Spleen (tissue), 11 donors: ENCODE data around the gene SH3GLB2. TPM values are rescaled to one million over a fixed set of nuclear protein-coding genes. Genes with fewer than 3 reads are reported as not detected.
A peak's percentile ranks its signal among the peaks of the same experiment; 100 is the strongest.
"Not testable (repeated sequence)": the region's sequence is repeated elsewhere in the genome, so short reads cannot be mapped to it uniquely, and the experiment has no call there.

Source experiments
- DNase-seq: peaks from one replicate; pipeline ENCODE4 v3.0.0-alpha.2; 2020
- H3K27ac ChIP-seq, 8 donors: fragments of 200-600 bp; sonication (generic) in 7 of 8; 1 replicate in 4 of 8; 2 replicates in 4 of 8; pipeline versions ENCODE4 v1.5.0 to v1.8.0; 2016 to 2021; ENCODE audit warnings: inconsistent platforms in 4 of 8, mild to moderate bottlenecking in 4 of 8, moderate library complexity in 1 of 8
- H3K27me3 ChIP-seq, 7 donors: fragments of 200-600 bp; sonication (generic) in 6 of 7; replicated peaks in 1 of 7; 1 replicate in 4 of 7; 2 replicates in 3 of 7; pipeline versions ENCODE4 v1.5.0 to v1.8.0; 2016 to 2021; ENCODE audit warnings: inconsistent platforms in 3 of 7, mild to moderate bottlenecking in 1 of 7
- H3K36me3 ChIP-seq, 6 donors: fragments of 200-600 bp; sonication (generic) in 5 of 6; 1 replicate in 4 of 6; 2 replicates in 2 of 6; pipeline versions ENCODE4 v1.5.0 to v1.8.0; 2016 to 2021; ENCODE audit warnings: inconsistent platforms in 2 of 6
- H3K4me1 ChIP-seq, 6 donors: fragments of 200-600 bp; sonication (generic) in 5 of 6; 1 replicate in 3 of 6; 2 replicates in 3 of 6; pipeline versions ENCODE4 v1.5.0 to v1.8.0; 2016 to 2021; ENCODE audit warnings: inconsistent platforms in 3 of 6
- H3K4me3 ChIP-seq, 8 donors: fragments of 200-600 bp; sonication (generic) in 7 of 8; 1 replicate in 4 of 8; 2 replicates in 4 of 8; pipeline versions ENCODE4 v1.5.0 to v1.8.0; 2016 to 2021; ENCODE audit warnings: inconsistent platforms in 4 of 8, mild to moderate bottlenecking in 4 of 8, moderate library complexity in 2 of 8
- H3K9me3 ChIP-seq, 8 donors: fragments of 200-600 bp; sonication (generic) in 7 of 8; 1 replicate in 4 of 8; 2 replicates in 4 of 8; pipeline versions ENCODE4 v1.5.0 to v1.8.0; 2016 to 2021; ENCODE audit warnings: inconsistent platforms in 4 of 8
- CTCF ChIP-seq, 11 experiments: fragments of 200-600 bp in 7 of 11; fragments of 450-650 bp in 4 of 11; sonication (generic) in 4 of 11; IDR thresholded peaks in 8 of 11; conservative IDR thresholded peaks in 3 of 11; 1 replicate in 7 of 11; 2 replicates in 4 of 11; pipeline versions ENCODE4 v1.4.0 to v1.8.0; 2016 to 2021; ENCODE audit warnings: antibody characterized with exemption in 11 of 11, inconsistent platforms in 4 of 11, mild to moderate bottlenecking in 1 of 11
- POLR2A ChIP-seq, 3 donors: fragments of 450-650 bp; IDR thresholded peaks; one replicate each; pipeline ENCODE4 v1.5.1; 2017; ENCODE audit warnings: antibody characterized with exemption in 3 of 3, mild to moderate bottlenecking in 1 of 3
- POLR2AphosphoS5 ChIP-seq, 3 donors: sonication (generic); formaldehyde crosslinking; IDR thresholded peaks; one replicate each; pipeline ENCODE4 v1.5.1; 2017; ENCODE audit warnings: antibody characterized with exemption in 3 of 3
- WGBS, 5 donors: extraction: QIAGEN DNeasy Blood & Tissue Kit in 3 of 5; methylation state at CpG; one replicate each; pipeline versions ENCODE4 v1.1.5 to v1.1.7; 2013 to 2018; 5-methylcytosine and 5-hydroxymethylcytosine counted together
- intact Hi-C: fragments of 100-400 bp; cut with DNase I; formaldehyde crosslinking; loops from one replicate; pipeline ENCODE4 v1.15.0; 2023; ENCODE audit warnings: low total_unique reads
- polyA plus RNA-seq, 3 donors: library from polyadenylated mRNA; stranded (reverse); fragments of 200-250 nt; gene quantifications; one replicate each; pipeline ENCODE4 v1.2.1, GENCODE V29; 2013
- total RNA-seq, 7 donors: library from RNA; depleted of rRNA in 3 of 7; stranded (reverse); fragments of >200 nt in 3 of 7; fragmentation: NEBNext Ultra II Directional in 4 of 7; extraction: Animal tissue kit (Norgen Biotek cat#: 25700) in 4 of 7; gene quantifications; one replicate each; pipeline versions ENCODE4 v1.1.0 to v1.2.1, GENCODE V29; 2016 to 2021
- donor health status: healthy with polysubstance abuse.
- donor health status: DM: no; HTN: no; CAD: no; lungs with moderate emphysema.
- donor health status: DM: no; HTN: no; CAD: no.
- donor health status: Bipolar disorder and iron deficiency.
- donor health status: healthy.
- donor health status: DM: no; HTN: no; CAD: no.
- donor health status: DM: yes; HTN: yes; CAD: no.

SH3GLB2 gene
- total and polyA plus RNA-seq, 10 donors: 53.3 to 109 (median 76.5) TPM

DNA sequence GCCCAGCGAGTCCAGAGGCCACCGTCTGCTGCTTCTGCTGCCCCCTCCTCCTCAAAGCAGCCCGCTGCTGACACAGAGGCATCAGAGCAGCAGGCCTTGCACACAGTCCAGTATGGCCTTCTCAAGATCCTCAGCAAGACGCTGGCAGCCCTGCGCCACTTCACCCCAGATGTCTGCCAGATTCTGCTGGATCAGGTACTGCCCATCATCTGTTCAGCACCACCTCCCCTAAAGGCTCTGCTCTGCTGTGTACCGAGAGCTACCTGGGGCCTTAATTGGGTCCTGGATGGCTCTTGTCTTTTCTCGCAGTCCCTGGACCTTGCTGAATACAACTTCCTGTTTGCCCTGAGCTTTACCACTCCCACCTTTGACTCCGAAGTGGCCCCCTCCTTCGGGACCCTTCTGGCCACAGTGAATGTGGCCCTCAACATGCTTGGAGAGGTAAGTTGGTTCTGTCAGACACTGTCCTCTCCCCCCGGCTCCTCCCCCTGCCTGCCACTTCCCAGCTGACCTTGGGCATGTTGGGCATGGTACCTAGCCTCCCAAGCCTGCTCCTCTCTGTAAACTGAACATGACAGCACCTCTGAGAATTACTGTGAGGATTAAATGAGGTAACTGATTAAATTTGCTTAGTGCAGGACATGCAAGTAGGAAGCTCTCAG is 22.7 kb downstream of the SH3GLB2 start:
- intact Hi-C loops: no loop called here
- WGBS, 5 donors: 77 to 92% (median 81%) methylated on average over 10 of the region's 10 CpGs
- Histone ChIP-seq H3K27me3 (no peaks in the 10 kb centered on the region), H3K4me3 (no peak overlapping the region), H3K9me3 (no peaks in the 10 kb centered on the region), H3K4me1 (peaks cover 0 to 27% (median 9%) of the 10 kb centered on the region in 6 donors), H3K27ac (peak overlapping the region in 2 of 8 donors; percentile 23 to 33), H3K36me3 (peaks cover 0 to 100% (median 93%) of the 10 kb centered on the region in 6 donors)
- DNase-seq: no peak
- TF ChIP-seq POLR2AphosphoS5 (IDR thresholded peaks at IDR 0.05) (peak in 2 of 3 donors; percentile 40 to 46), CTCF (IDR thresholded peaks at IDR 0.05 in 8 of 11, conservative IDR thresholded peaks at IDR 0.05 in 3 of 11) (no peak)

DNA sequence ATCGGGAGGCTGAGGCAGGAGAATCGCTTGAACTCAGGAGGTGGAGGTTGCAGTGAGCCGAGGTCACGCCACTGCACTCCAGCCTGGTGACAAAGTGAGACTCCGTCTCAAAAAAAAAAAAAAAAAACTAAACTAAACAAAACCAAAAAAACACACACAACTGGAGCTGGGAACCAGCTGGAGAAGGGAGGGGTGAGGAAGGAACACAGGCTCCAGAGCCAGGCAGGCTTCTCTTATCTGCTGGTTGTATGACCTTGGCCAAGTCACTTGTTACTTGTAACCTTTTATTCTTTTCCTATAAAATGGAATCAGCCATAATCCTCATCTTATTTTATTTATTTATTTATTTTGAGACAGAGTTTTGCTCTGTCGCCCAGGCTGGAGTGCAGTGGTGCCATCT is 24.0 kb downstream of the SH3GLB2 start:
- peak overlapping the region in 1 of 8 donors; percentile 21 for H3K27ac ChIP-seq
- H3K36me3 ChIP-seq: peaks cover 0 to 100% (median 93%) of the 10 kb centered on the region in 6 donors
- intact Hi-C loops, H3K9me3 ChIP-seq, H3K4me3 ChIP-seq, H3K27me3 ChIP-seq, DNase-seq: not testable (repeated sequence)
- whole genome bisulfite sequencing, 5 donors: 77 to 86% (median 83%) methylated on average over 6 of the region's 6 CpGs
- peaks cover 0 to 27% (median 11%) of the 10 kb centered on the region in 6 donors for H3K4me1 ChIP-seq

GRCh38 chr9:129002992-129003391 is 25.1 kb downstream of the SH3GLB2 start:
- Histone ChIP-seq H3K36me3 (peaks cover 0 to 100% (median 93%) of the 10 kb centered on the region in 6 donors), H3K27ac (peak overlapping the region in 1 of 8 donors; percentile 27), H3K9me3 (no peaks in the 10 kb centered on the region), H3K4me3 (no peak overlapping the region), H3K27me3 (no peaks in the 10 kb centered on the region), H3K4me1 (peaks cover 0 to 27% (median 11%) of the 10 kb centered on the region in 6 donors)
- TF ChIP-seq POLR2A (IDR thresholded peaks at IDR 0.05): no peak
- no peak for TF ChIP-seq CTCF (IDR thresholded peaks at IDR 0.05 in 8 of 11, conservative IDR thresholded peaks at IDR 0.05 in 3 of 11)
- peak in 1 of 3 donors; percentile 3 for TF ChIP-seq POLR2AphosphoS5 (IDR thresholded peaks at IDR 0.05)
- no peak for DNase-seq
- WGBS, 5 donors: 94 to 98% (median 96%) methylated on average over 9 of the region's 9 CpGs
- intact Hi-C loops: no loop called here

DNA sequence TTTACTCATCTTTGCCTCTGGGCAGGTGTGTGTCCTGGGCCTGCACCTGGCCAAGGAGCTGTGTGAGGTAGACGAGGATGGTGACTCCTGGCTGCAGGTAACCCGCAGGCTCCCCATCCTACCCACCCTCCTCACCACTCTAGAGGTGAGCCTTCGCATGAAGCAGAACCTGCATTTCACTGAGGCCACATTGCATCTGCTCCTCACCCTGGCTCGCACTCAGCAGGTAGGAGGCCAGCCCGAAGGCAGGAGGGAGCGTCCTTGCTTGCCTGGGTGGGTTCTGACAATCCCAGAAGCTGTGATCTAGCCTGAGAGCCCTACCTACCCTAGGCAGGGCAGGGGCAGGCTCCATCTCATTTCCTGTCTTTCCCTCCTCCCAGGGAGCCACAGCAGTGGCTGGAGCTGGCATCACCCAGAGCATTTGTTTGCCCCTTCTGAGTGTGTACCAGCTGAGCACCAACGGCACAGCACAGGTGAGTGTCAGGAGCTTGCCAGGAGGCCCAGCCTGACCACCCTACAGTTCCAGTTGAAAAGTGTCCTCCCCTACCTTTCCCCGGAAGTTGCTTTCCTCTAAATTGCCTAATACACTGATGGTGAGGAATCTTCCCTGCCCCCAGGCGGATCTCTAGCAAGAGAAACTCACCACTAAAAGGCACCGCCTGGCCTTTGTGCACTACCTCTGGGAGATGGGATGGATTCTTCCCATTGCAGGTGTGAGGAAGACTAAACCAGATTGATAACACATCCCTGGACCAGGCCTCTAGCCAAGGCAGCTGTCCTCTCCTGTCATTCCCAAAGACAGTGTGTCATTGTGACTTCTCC is 26.4 kb downstream of the SH3GLB2 start:
- H3K27ac ChIP-seq: peak overlapping the region in 1 of 8 donors; percentile 9
- no peaks in the 10 kb centered on the region for H3K9me3 ChIP-seq
- TF ChIP-seq CTCF (IDR thresholded peaks at IDR 0.05 in 8 of 11, conservative IDR thresholded peaks at IDR 0.05 in 3 of 11): no peak
- peak in 2 of 3 donors; percentile 35 to 54 for TF ChIP-seq POLR2AphosphoS5 (IDR thresholded peaks at IDR 0.05)
- no peak for TF ChIP-seq POLR2A (IDR thresholded peaks at IDR 0.05)
- peak; percentile 52 for DNase-seq
- 93 to 97% (median 96%) methylated on average over 10 of the region's 10 CpGs for WGBS, 5 donors
- no peaks in the 10 kb centered on the region for H3K27me3 ChIP-seq
- no peak overlapping the region for H3K4me3 ChIP-seq
- peaks cover 0 to 22% (median 5%) of the 10 kb centered on the region in 6 donors for H3K4me1 ChIP-seq
- intact Hi-C loops: no loop called here
- H3K36me3 ChIP-seq: peaks cover 0 to 100% (median 95%) of the 10 kb centered on the region in 6 donors
